Measurements from ENCODE around the gene ANKRD61.
"Not testable (repeated sequence)": the region's sequence is repeated elsewhere in the genome, so short reads cannot be mapped to it uniquely, and the experiment has no call there.

Gene ANKRD61

GRCh38 chr7:6031567-6031966 lies 391 bp downstream of the ANKRD61 start:
- DNase-seq (ENCODE audit: low read depth, low spot score), result no peak

- no peak for DNase-seq (ENCODE audit: low read depth, low spot score)
Observed at GRCh38 chr7:6032167-6032566, 991 bp downstream of the ANKRD61 start.

- DNase-seq (ENCODE audit: low read depth, low spot score), result no peak
Observed at GRCh38 chr7:6032641-6033040, 1.5 kb downstream of the ANKRD61 start.

- DNase-seq (ENCODE audit: low read depth, low spot score), result no peak
Observed at GRCh38 chr7:6035165-6035564, 4.0 kb downstream of the ANKRD61 start.

- DNase-seq (ENCODE audit: low read depth, low spot score), result no peak
Observed at GRCh38 chr7:6035686-6036085, 4.5 kb downstream of the ANKRD61 start.

GRCh38 chr7:6049780-6050179 lies 18.6 kb downstream of the ANKRD61 start:
- DNase-seq (ENCODE audit: low read depth, low spot score), result no peak

- not testable (repeated sequence) for DNase-seq (ENCODE audit: low read depth, low spot score)
Observed at GRCh38 chr7:6051185-6051584, 20.0 kb downstream of the ANKRD61 start.

GRCh38 chr7:6056616-6057015 lies 25.4 kb downstream of the ANKRD61 start:
- no peak for DNase-seq (ENCODE audit: low read depth, low spot score)

GRCh38 chr7:6057316-6058129 lies 26.3 kb downstream of the ANKRD61 start:
- peak; percentile 20 for DNase-seq (ENCODE audit: low read depth, low spot score)

- not testable (repeated sequence) for DNase-seq (ENCODE audit: low read depth, low spot score)
Observed at GRCh38 chr7:6059941-6060340, 28.8 kb downstream of the ANKRD61 start.

GRCh38 chr7:6071406-6071805 lies 40.2 kb downstream of the ANKRD61 start:
- no peak for DNase-seq (ENCODE audit: low read depth, low spot score)

- DNase-seq (ENCODE audit: low read depth, low spot score), result no peak
Observed at GRCh38 chr7:6074612-6075380, 43.6 kb downstream of the ANKRD61 start.

GRCh38 chr7:6078548-6078947 lies 47.4 kb downstream of the ANKRD61 start:
- DNase-seq (ENCODE audit: low read depth, low spot score), result peak; percentile 27

GRCh38 chr7:6083047-6083446 lies 51.9 kb downstream of the ANKRD61 start:
- not testable (repeated sequence) for DNase-seq (ENCODE audit: low read depth, low spot score)

Measured in astrocyte of the hippocampus (primary cell).